Head of caudate nucleus (tissue), 42 donors: ENCODE data around the gene PTPRD.
"Not testable (repeated sequence)": the region's sequence is repeated elsewhere in the genome, so short reads cannot be mapped to it uniquely, and the experiment has no call there.

Experiments
- DNase-seq, 42 donors: peaks; one replicate each; pipeline versions ENCODE4 v3.0.0 to v3.0.0-alpha.2; 2020 to 2021; ENCODE audit warnings: mixed read lengths in 7 of 42
- intact Hi-C: fragments of 100-400 bp; cut with DNase I; formaldehyde crosslinking; loops from one replicate; pipeline ENCODE4 v1.15.0; 2022

Gene PTPRD

DNA sequence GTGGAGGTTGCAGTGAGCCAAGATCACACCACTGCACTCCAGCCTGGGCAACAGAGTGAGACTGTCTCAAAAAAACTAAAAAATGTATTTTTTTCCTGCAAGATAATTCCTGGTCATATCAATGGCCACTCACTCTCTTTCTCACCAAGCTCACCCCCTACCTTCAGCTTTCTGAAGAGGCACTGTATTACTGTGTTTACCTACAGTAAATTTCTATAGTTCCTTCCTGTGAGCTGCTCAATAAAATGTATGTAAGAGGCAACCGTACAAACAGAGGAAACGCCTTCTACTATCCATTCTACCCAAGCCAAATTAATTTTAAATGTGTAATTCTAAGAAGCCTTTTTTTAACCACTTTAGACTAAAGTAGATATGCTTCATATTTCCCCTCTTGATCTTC is 1883.9 kb downstream of the PTPRD start:
- intact Hi-C loops: no loop called here
- no peak for DNase-seq

- intact Hi-C loops: no loop called here
- DNase-seq: no peak
Observed at GRCh38 chr9:8727191-8727590, 1885.6 kb downstream of the PTPRD start.

DNA sequence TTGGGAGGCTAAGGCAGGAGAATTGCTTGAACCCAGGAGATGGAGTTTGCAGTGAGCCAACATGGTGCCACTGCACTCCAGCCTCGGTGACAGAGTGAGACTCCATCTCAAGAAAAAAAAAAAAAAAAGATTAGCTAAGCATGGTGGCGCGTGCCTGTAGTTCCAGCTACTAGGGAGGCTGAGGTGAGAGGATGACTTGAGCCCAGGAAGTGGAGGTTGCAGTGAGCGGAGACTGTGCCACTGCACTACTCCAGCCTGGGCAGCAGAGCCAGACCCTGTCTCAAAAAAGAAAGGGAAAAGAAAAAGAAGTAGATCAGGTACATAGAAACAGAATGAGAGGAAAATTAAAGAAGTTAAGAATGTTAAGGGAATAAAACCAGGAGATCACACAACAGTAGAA is 1886.1 kb downstream of the PTPRD start:
- intact Hi-C loops: no loop called here

GRCh38 chr9:8725635-8726034 is 1887.2 kb downstream of the PTPRD start:
- intact Hi-C loops: no loop called here
- no peak for DNase-seq

More for the DNA sequence above, 1886.1 kb downstream of the PTPRD start:
- no peak for DNase-seq

GRCh38 chr9:8724284-8725018 is 1888.4 kb downstream of the PTPRD start:
- intact Hi-C loops: no loop called here
- DNase-seq: no peak

GRCh38 chr9:8723195-8723594 is 1889.6 kb downstream of the PTPRD start:
- intact Hi-C loops: no loop called here
- DNase-seq: no peak

GRCh38 chr9:8719833-8720486 is 1892.8 kb downstream of the PTPRD start:
- DNase-seq: no peak
- intact Hi-C loops: no loop called here

- DNase-seq: peak in 10 of 42 donors; percentile 16 to 66 (median 30)
- intact Hi-C loops: no loop called here
Observed at GRCh38 chr9:8718121-8718725, 1894.6 kb downstream of the PTPRD start.

- intact Hi-C loops: no loop called here
Observed at GRCh38 chr9:8717146-8717545, 1895.7 kb downstream of the PTPRD start.

GRCh38 chr9:8715788-8716187 is 1897.0 kb downstream of the PTPRD start:
- DNase-seq: no peak
- intact Hi-C loops: no loop called here

More at GRCh38 chr9:8717146-8717545, 1895.7 kb downstream of the PTPRD start:
- DNase-seq: no peak

- intact Hi-C loops: no loop called here
- DNase-seq: no peak
Observed at GRCh38 chr9:8713811-8714165, 1899.0 kb downstream of the PTPRD start.

- no peak for DNase-seq
- intact Hi-C loops: no loop called here
Observed at GRCh38 chr9:8713149-8713810, 1899.5 kb downstream of the PTPRD start.

GRCh38 chr9:8709731-8710130 is 1903.1 kb downstream of the PTPRD start:
- DNase-seq: no peak
- intact Hi-C loops: no loop called here

DNA sequence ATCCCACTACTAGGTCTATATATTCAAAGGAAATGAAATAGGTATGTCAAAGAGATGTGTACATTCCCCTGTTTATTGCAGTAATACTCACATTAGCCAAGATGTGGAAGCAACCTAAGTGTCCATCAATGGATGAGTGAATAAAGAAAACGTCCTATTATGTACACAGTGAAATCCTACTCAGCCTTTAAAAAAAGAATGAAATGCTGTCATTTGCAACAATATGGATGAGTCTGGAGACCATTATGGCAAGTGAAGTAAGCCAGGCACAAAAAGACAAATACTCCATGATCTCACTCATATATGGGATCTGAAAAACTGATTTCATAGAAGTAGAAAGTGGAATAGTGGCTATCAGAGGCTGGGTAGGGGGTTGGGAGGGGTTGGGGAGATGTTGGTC is 1904.1 kb downstream of the PTPRD start:
- DNase-seq: no peak
- intact Hi-C loops: no loop called here

DNA sequence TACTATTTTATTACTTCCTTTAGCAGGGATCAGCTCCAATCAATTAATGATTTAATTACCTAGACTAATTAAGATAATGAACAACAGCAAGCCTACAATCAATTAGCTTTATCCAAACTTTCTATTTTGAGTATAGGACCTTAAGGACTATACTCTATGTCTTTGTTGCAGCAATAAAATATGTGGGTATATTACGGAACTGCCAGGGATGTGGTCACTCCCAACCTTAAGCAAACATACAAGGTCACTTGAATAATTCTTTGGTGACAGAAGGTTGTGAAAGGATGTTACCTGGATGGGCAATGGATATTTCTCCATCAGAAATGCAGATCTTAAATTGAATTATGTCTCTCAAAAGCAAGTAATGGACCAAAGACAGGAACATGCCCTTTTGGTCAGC is 1905.8 kb downstream of the PTPRD start:
- DNase-seq: no peak
- intact Hi-C loops: no loop called here

GRCh38 chr9:8706531-8706930 is 1906.3 kb downstream of the PTPRD start:
- DNase-seq: no peak
- intact Hi-C loops: no loop called here

- intact Hi-C loops: no loop called here
- DNase-seq: no peak
Observed at GRCh38 chr9:8705861-8706260, 1906.9 kb downstream of the PTPRD start.

DNA sequence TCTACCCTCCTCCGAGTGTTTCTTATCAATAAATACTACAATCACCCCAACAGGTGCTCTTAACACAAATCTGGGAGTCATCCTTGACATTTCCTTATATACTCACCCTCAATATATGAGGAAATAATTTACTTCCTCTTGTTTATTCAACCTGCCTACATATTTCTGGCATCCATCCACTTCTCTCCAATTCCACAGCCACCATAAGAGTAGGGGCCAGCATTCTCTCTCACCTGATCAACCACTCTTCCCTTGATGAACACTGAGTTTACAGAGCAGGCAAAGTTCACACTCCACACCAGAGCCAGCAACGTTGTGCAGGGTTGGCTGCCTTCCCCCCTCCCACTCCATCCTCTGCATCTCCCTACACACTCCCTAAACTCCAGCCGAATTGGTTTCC is 1908.9 kb downstream of the PTPRD start:
- intact Hi-C loops: no loop called here
- no peak for DNase-seq

- DNase-seq: no peak
- intact Hi-C loops: no loop called here
Observed at GRCh38 chr9:8701904-8702303, 1910.9 kb downstream of the PTPRD start.

GRCh38 chr9:8697565-8697964 is 1915.2 kb downstream of the PTPRD start:
- DNase-seq, intact Hi-C loops: not testable (repeated sequence)
